IMR-90 (cell line): Measurements from ENCODE around the gene FAM151A. TPM values are rescaled to one million over a fixed set of nuclear protein-coding genes. Genes with fewer than 3 reads are reported as not detected.

Experiments used
- ATAC-seq: fragments of 200-7000 bp; cut with Tn5 transposase; 2 replicates; pipeline ENCODE4 v1.9.1; 2020; ENCODE audit warnings: low read depth, mild to moderate bottlenecking, moderate library complexity
- BruUV-seq: library from RNA; stranded (reverse); fragments of 400-500 nt; replicated peaks from 2 replicates; lab custom pipeline; 2021; lab: Mats Ljungman, UMichigan
- CTCF ChIA-PET: fragments of 300-600 bp; formaldehyde crosslinking; extraction: SDS; loops from one replicate; lab custom pipeline; 2021; ENCODE audit warnings: antibody characterized with exemption; lab: Yijun Ruan, JAX
- POLR2A ChIA-PET: fragments of 300-600 bp; sonication (Branson Sonifier 250); formaldehyde crosslinking; loops from one replicate; lab custom pipeline; 2022; ENCODE audit warnings: antibody characterized with exemption; ENCODE audit not compliant: unreplicated experiment; lab: Charles Lee
- DNase-seq: peaks from one replicate; pipeline ENCODE4 v3.0.0; 2013
- H2AFZ ChIP-seq: replicated peaks from 2 replicates; pipeline ENCODE3; 2013; ENCODE audit warnings: low read length, mild to moderate bottlenecking; ENCODE audit not compliant: poor library complexity
- H2AK5ac ChIP-seq: 2 replicates; pipeline ENCODE4 v1.6.1; 2013; ENCODE audit warnings: low read depth, low read length, inconsistent platforms
- H2AK9ac ChIP-seq: replicated peaks from 2 replicates; pipeline ENCODE3; 2013; ENCODE audit warnings: mild to moderate bottlenecking, low read depth, low read length, moderate library complexity; ENCODE audit not compliant: poor library complexity
- H2BK120ac ChIP-seq: 2 replicates; pipeline ENCODE4 v1.6.1; 2013; ENCODE audit warnings: low read depth, low read length, inconsistent platforms
- H2BK15ac ChIP-seq: 3 replicates; pipeline ENCODE4 v1.6.1; 2013; ENCODE audit warnings: low read depth, low read length, inconsistent platforms
- H2BK20ac ChIP-seq: 2 replicates; pipeline ENCODE4 v1.6.1; 2013; ENCODE audit warnings: low read depth, mild to moderate bottlenecking, inconsistent platforms, low read length, moderate library complexity
- H2BK5ac ChIP-seq: 2 replicates; pipeline ENCODE4 v1.6.1; 2013; ENCODE audit warnings: mild to moderate bottlenecking, low read depth, low read length, inconsistent platforms; ENCODE audit not compliant: poor library complexity, severe bottlenecking
- H3K14ac ChIP-seq: replicated peaks from 2 replicates; pipeline ENCODE4 v1.6.1; 2013; ENCODE audit warnings: low read depth, low read length, inconsistent platforms
- H3K18ac ChIP-seq: 2 replicates; pipeline ENCODE4 v1.6.1; 2013; ENCODE audit warnings: low read depth, low read length, control low read depth
- H3K23ac ChIP-seq: 2 replicates; pipeline ENCODE4 v1.6.1; 2013; ENCODE audit warnings: low read depth, low read length, inconsistent platforms
- H3K27ac ChIP-seq: 2 replicates; pipeline ENCODE4 v1.5.1; 2013; ENCODE audit warnings: mild to moderate bottlenecking, control low read depth, low read length; ENCODE audit not compliant: insufficient read depth
- H3K27me3 ChIP-seq: 2 replicates; pipeline ENCODE4 v1.6.1; 2013; ENCODE audit warnings: low read length; ENCODE audit not compliant: control insufficient read depth, insufficient read depth
- H3K36me3 ChIP-seq: 2 replicates; pipeline ENCODE4 v1.6.1; 2013; ENCODE audit warnings: low read length, mixed read lengths; ENCODE audit not compliant: control insufficient read depth, insufficient read depth
- H3K4ac ChIP-seq: 2 replicates; pipeline ENCODE4 v1.6.1; 2013; ENCODE audit warnings: low read depth, low read length, inconsistent platforms
- H3K4me1 ChIP-seq: 2 replicates; pipeline ENCODE4 v1.6.1; 2013; ENCODE audit warnings: low read length, mixed read lengths; ENCODE audit not compliant: control insufficient read depth, insufficient read depth
- H3K4me2 ChIP-seq: 2 replicates; pipeline ENCODE4 v1.6.1; 2013; ENCODE audit warnings: low read depth, mild to moderate bottlenecking, control low read depth, low read length, moderate library complexity
- H3K4me3 ChIP-seq: 2 replicates; pipeline ENCODE4 v1.5.1; 2013; ENCODE audit warnings: low read depth, mild to moderate bottlenecking, control low read depth, low read length, moderate library complexity; ENCODE audit not compliant: insufficient read depth
- H3K56ac ChIP-seq: 2 replicates; pipeline ENCODE4 v1.6.1; 2013; ENCODE audit warnings: low read length, inconsistent platforms; ENCODE audit not compliant: insufficient read depth; ENCODE audit errors: extremely low read depth
- H3K79me1 ChIP-seq, 2 experiments: 2 replicates each; pipeline ENCODE4 v1.6.1; 2013; ENCODE audit warnings: low read length in 2 of 2, inconsistent platforms in 1 of 2, low read depth in 1 of 2
- H3K9ac ChIP-seq: 2 replicates; pipeline ENCODE4 v1.6.1; 2013; ENCODE audit warnings: low read depth, low read length, control low read depth
- H3K9me1 ChIP-seq: 2 replicates; pipeline ENCODE4 v1.6.1; 2013; ENCODE audit warnings: low read length, inconsistent platforms; ENCODE audit not compliant: insufficient read depth
- H3K9me3 ChIP-seq: 2 replicates; pipeline ENCODE4 v1.6.1; 2013; ENCODE audit warnings: low read length; ENCODE audit not compliant: control insufficient read depth, insufficient read depth
- H4K20me1 ChIP-seq: 2 replicates; pipeline ENCODE4 v1.6.1; 2013; ENCODE audit warnings: low read length, inconsistent platforms; ENCODE audit not compliant: insufficient read depth
- H4K5ac ChIP-seq: 2 replicates; pipeline ENCODE4 v1.6.1; 2013; ENCODE audit warnings: mild to moderate bottlenecking, low read depth, low read length, control low read depth
- H4K8ac ChIP-seq, 2 experiments: 2 replicates each; pipeline ENCODE4 v1.6.1; 2013; ENCODE audit warnings: low read depth in 2 of 2, low read length in 2 of 2, control low read depth in 1 of 2, inconsistent platforms in 1 of 2
- H4K91ac ChIP-seq: 2 replicates; pipeline ENCODE4 v1.6.1; 2013; ENCODE audit warnings: low read depth, low read length, inconsistent platforms; ENCODE audit not compliant: insufficient read depth
- BHLHE40 ChIP-seq: fragments of 150-350 bp; IDR thresholded peaks from 2 replicates; pipeline ENCODE4 v1.6.1; 2016; ENCODE audit warnings: mild to moderate bottlenecking, low read depth, low read length
- CEBPB ChIP-seq: IDR thresholded peaks from 2 replicates; pipeline ENCODE4 v1.6.1; 2012; ENCODE audit warnings: low read depth, low read length, improper control_type of control experiment
- FOS ChIP-seq: fragments of 150-350 bp; IDR thresholded peaks from 2 replicates; pipeline ENCODE4 v1.6.1; 2016; ENCODE audit warnings: low read depth, low read length
- MAZ ChIP-seq: IDR thresholded peaks from 2 replicates; pipeline ENCODE4 v1.6.1; 2012; ENCODE audit warnings: low read depth, mild to moderate bottlenecking, low read length, improper control_type of control experiment, moderate library complexity, borderline replicate concordance
- NFE2L2 ChIP-seq: fragments of 150-350 bp; IDR thresholded peaks from 2 replicates; pipeline ENCODE4 v1.6.1; 2016; ENCODE audit warnings: low read depth, mild to moderate bottlenecking, low read length
- POLR2A ChIP-seq: IDR thresholded peaks from 2 replicates; pipeline ENCODE4 v1.6.1; 2012; ENCODE audit warnings: mild to moderate bottlenecking, low read depth, low read length
- RCOR1 ChIP-seq: IDR thresholded peaks from 2 replicates; pipeline ENCODE4 v1.6.1; 2012; ENCODE audit warnings: mild to moderate bottlenecking, low read length, improper control_type of control experiment; ENCODE audit not compliant: insufficient replicate concordance
- RFX5 ChIP-seq: IDR thresholded peaks from 2 replicates; pipeline ENCODE4 v1.8.0; 2012; ENCODE audit warnings: low read depth, mild to moderate bottlenecking, low read length, moderate library complexity
- USF2 ChIP-seq: fragments of 150-350 bp; IDR thresholded peaks from 2 replicates; pipeline ENCODE4 v1.6.1; 2017; ENCODE audit warnings: mild to moderate bottlenecking, antibody characterized with exemption, low read length, low read depth
- WGBS, 2 experiments: methylation state at CpG; one replicate each; pipeline versions ENCODE4 v1.1.5 to v1.1.7; 2013; ENCODE audit warnings: missing lambda C conversion rate in 2 of 2; ENCODE audit not compliant: insufficient read length in 1 of 2; ENCODE audit errors: extremely low coverage in 2 of 2; 5-methylcytosine and 5-hydroxymethylcytosine counted together
- dilution Hi-C: fragments of 300-500 bp; cut with HindIII; formaldehyde crosslinking; loops from one replicate; pipeline ENCODE4 v1.14.3; 2018; ENCODE audit warnings: low sequenced_read_pairs; ENCODE audit not compliant: unreplicated experiment
- in situ Hi-C: fragments of 300-500 bp; cut with MboI; formaldehyde crosslinking; loops from 3 replicates; pipeline ENCODE4 v1.14.3; 2019; ENCODE audit warnings: low sequenced_read_pairs, inconsistent platforms, mixed read lengths
- intact Hi-C: fragments of 100-400 bp; cut with micrococcal nuclease; formaldehyde crosslinking; loops from 2 replicates; pipeline ENCODE4 v1.10.0; 2022
- polyA plus RNA-seq, 3 experiments: library from polyadenylated mRNA; depleted of rRNA; stranded (reverse); fragments of >200 nt; gene quantifications; 2 replicates each; pipeline ENCODE4 v1.2.3, GENCODE V29; 2012; ENCODE audit warnings: low replicate concordance in 1 of 3
- total RNA-seq: library from RNA; depleted of rRNA; stranded (reverse); fragments of >200 nt; gene quantifications from 2 replicates; pipeline ENCODE4 v1.2.3, GENCODE V29; 2012

The FAM151A gene
- total and polyA plus RNA-seq, 2 of the 4 experiments (the other 2 are of a cell fraction): not detected

GRCh38 chr1:54607821-54608565 lies 15.3 kb downstream of the FAM151A start:
- Histone ChIP-seq H3K4ac (no peak overlapping the region), H3K4me1 (no peaks in the 10 kb centered on the region), H3K36me3 (no peaks in the 10 kb centered on the region), H3K79me1 (no peaks in the 10 kb centered on the region), H2AFZ (no peak overlapping the region), H3K27me3 (no peaks in the 10 kb centered on the region), H3K4me3 (no peak overlapping the region), H2BK120ac (no peak overlapping the region), H3K4me2 (no peak overlapping the region), H2BK15ac (no peak overlapping the region), H3K14ac (no peak overlapping the region), H2AK9ac (no peak overlapping the region), H3K9me3 (no peaks in the 10 kb centered on the region), H3K18ac (no peak overlapping the region), H3K56ac (no peak overlapping the region), H4K5ac (no peak overlapping the region), H4K8ac (no peak overlapping the region), H3K9me1 (peaks cover 5% of the 10 kb centered on the region), H3K9ac (no peak overlapping the region), H3K27ac (no peak overlapping the region), H2BK20ac (no peak overlapping the region), H2BK5ac (no peak overlapping the region), H4K91ac (no peak overlapping the region), H4K20me1 (no peaks in the 10 kb centered on the region), H3K23ac (no peak overlapping the region), H2AK5ac (no peak overlapping the region)
- BruUV-seq: no TSS peak
- TF ChIP-seq CEBPB (no peak), FOS (no peak), USF2 (no peak), BHLHE40 (no peak), RCOR1 (no peak), RFX5 (no peak), POLR2A (no peak), MAZ (no peak), NFE2L2 (no peak)
- intact Hi-C loops: no loop called here
- ChIA-PET CTCF (no interaction called here), POLR2A (no interaction called here)
- in situ Hi-C loops: no loop called here
- WGBS, 2 experiments: 100% methylated on average over 4 of the region's 19 CpGs; no CpG with 5 or more reads in 1 of the 2 experiments
- DNase-seq: no peak
- ATAC-seq: no peak
- dilution Hi-C loops: no loop called here
